GM19468 (cell line): ENCODE measurements around the gene RBPJL.

ENCODE experiments used
- ATAC-seq: cut with Tn5 transposase; IDR thresholded peaks from one replicate; pipeline ENCODE4 v1.9.1; 2021; ENCODE audit warnings: mild to moderate bottlenecking, moderate library complexity, moderate number of reproducible peaks; ENCODE audit not compliant: unreplicated experiment; ENCODE audit errors: extremely low read depth

Gene RBPJL

GRCh38 chr20:45306431-45306982, at the start of gene RBPJL:
RBPJL (plus strand) TSS chr20:45306840; CDS start chr20:45306923, 83 bp downstream.
- no peak for ATAC-seq

GRCh38 chr20:45257161-45257560, 49.5 kb upstream of the RBPJL start:
- no peak for ATAC-seq

- no peak for ATAC-seq
Observed at GRCh38 chr20:45257711-45258110, 48.9 kb upstream of the RBPJL start.

- ATAC-seq: no peak
Observed at GRCh38 chr20:45258259-45258658, 48.4 kb upstream of the RBPJL start.

GRCh38 chr20:45258664-45259063, 48.0 kb upstream of the RBPJL start:
- ATAC-seq: no peak

GRCh38 chr20:45263556-45264266, 42.9 kb upstream of the RBPJL start:
- no peak for ATAC-seq

GRCh38 chr20:45266977-45267376, 39.7 kb upstream of the RBPJL start:
- ATAC-seq: no peak

- ATAC-seq: no peak
Observed at GRCh38 chr20:45268531-45268930, 38.1 kb upstream of the RBPJL start.

GRCh38 chr20:45269056-45269455, 37.6 kb upstream of the RBPJL start:
- no peak for ATAC-seq

- no peak for ATAC-seq
Observed at GRCh38 chr20:45269754-45270270, 36.8 kb upstream of the RBPJL start.

GRCh38 chr20:45275338-45275737, 31.3 kb upstream of the RBPJL start:
- no peak for ATAC-seq

- ATAC-seq: no peak
Observed at GRCh38 chr20:45279992-45280391, 26.6 kb upstream of the RBPJL start.

GRCh38 chr20:45282700-45283550, 23.7 kb upstream of the RBPJL start:
- no peak for ATAC-seq

GRCh38 chr20:45283551-45284057, 23.0 kb upstream of the RBPJL start:
- no peak for ATAC-seq

GRCh38 chr20:45288376-45288775, 18.3 kb upstream of the RBPJL start:
- no peak for ATAC-seq

- no peak for ATAC-seq
Observed at GRCh38 chr20:45288860-45289259, 17.8 kb upstream of the RBPJL start.

GRCh38 chr20:45289942-45290676, 16.5 kb upstream of the RBPJL start:
- ATAC-seq: no peak

GRCh38 chr20:45290677-45291355, 15.8 kb upstream of the RBPJL start:
- ATAC-seq: no peak

- ATAC-seq: no peak
Observed at GRCh38 chr20:45291526-45291925, 15.1 kb upstream of the RBPJL start.

GRCh38 chr20:45292343-45292742, 14.3 kb upstream of the RBPJL start:
- no peak for ATAC-seq
